MM.1S (cell line): Measurements from ENCODE around the gene CDK16.

Source experiments
- CTCF ChIP-seq: fragments of 300-600 bp; sonication (generic); IDR thresholded peaks from 2 replicates; pipeline ENCODE4 v1.5.1; 2016; ENCODE audit warnings: antibody characterized with exemption, low read length, mixed read lengths
- EZH2 ChIP-seq: fragments of 300-600 bp; sonication (generic); optimal IDR thresholded peaks from 2 replicates; pipeline ENCODE3; 2017; ENCODE audit warnings: low read depth, mild to moderate bottlenecking, antibody characterized with exemption, low read length, mixed read lengths
- EZH2phosphoT487 ChIP-seq: fragments of 300-600 bp; sonication (generic); IDR thresholded peaks from 2 replicates; pipeline ENCODE4 v1.6.1; 2018; ENCODE audit warnings: antibody characterized with exemption, low read length

GRCh38 chrX:47191806-47192401 lies 26.6 kb upstream of the CDK16 start:
- no peak for TF ChIP-seq CTCF
- no peak for TF ChIP-seq EZH2phosphoT487
- no peak for TF ChIP-seq EZH2
